OCI-LY3 (cell line): Measurements from ENCODE around the gene INTS3.

ENCODE experiments used
- H2AFZ ChIP-seq: fragments of 200-600, 300-600 bp; shearing (Covaris generic); 2 replicates; pipeline ENCODE4 v1.6.0; 2014; ENCODE audit warnings: antibody characterized with exemption, low read depth, low read length
- H3K27ac ChIP-seq: fragments of 200-600, 300-600 bp; sonication (generic); 2 replicates; pipeline ENCODE4 v1.5.1; 2014; ENCODE audit warnings: mild to moderate bottlenecking, low read length, moderate library complexity, mixed read lengths
- H3K27me3 ChIP-seq: fragments of 200-600, 300-600 bp; sonication (generic); 2 replicates; pipeline ENCODE4 v1.6.1; 2014; ENCODE audit warnings: low read depth, low read length, mixed read lengths
- H3K36me3 ChIP-seq: fragments of 200-600, 300-600 bp; sonication (generic); replicated peaks from 2 replicates; pipeline ENCODE3; 2014; ENCODE audit warnings: low read depth, low read length, mixed read lengths
- H3K4me1 ChIP-seq: fragments of 300-600, 200-600 bp; sonication (generic); 2 replicates; pipeline ENCODE4 v1.6.1; 2014; ENCODE audit warnings: low read length, mixed read lengths
- H3K4me2 ChIP-seq: fragments of 200-600, 300-600 bp; sonication (generic); 2 replicates; pipeline ENCODE4 v1.6.1; 2014; ENCODE audit warnings: low read length, mixed read lengths
- H3K4me3 ChIP-seq: fragments of 300-600, 200-600 bp; sonication (generic); 2 replicates; pipeline ENCODE4 v1.5.1; 2014; ENCODE audit warnings: antibody characterized with exemption, mild to moderate bottlenecking, low read length, moderate library complexity
- H3K79me2 ChIP-seq: fragments of 300-600, 200-600 bp; shearing (Covaris generic); 2 replicates; pipeline ENCODE4 v1.6.1; 2014; ENCODE audit warnings: mild to moderate bottlenecking, low read length, mixed read lengths
- H3K9ac ChIP-seq: fragments of 300-600, 200-600 bp; shearing (Covaris generic); 2 replicates; pipeline ENCODE4 v1.6.0; 2014; ENCODE audit warnings: mild to moderate bottlenecking, low read length, moderate library complexity
- H3K9me3 ChIP-seq: fragments of 200-600, 300-600 bp; shearing (Covaris generic); 2 replicates; pipeline ENCODE4 v1.6.1; 2014; ENCODE audit warnings: low read length, mixed read lengths; ENCODE audit not compliant: insufficient read depth
- H4K20me1 ChIP-seq: fragments of 200-600, 300-600 bp; sonication (generic); 2 replicates; pipeline ENCODE4 v1.6.1; 2016; ENCODE audit warnings: low read length, mixed read lengths; ENCODE audit not compliant: insufficient read depth
- EZH2phosphoT487 ChIP-seq: fragments of 200-600 bp; shearing (Covaris generic); IDR thresholded peaks from 2 replicates; pipeline ENCODE4 v1.6.1; 2018; ENCODE audit warnings: antibody characterized with exemption, mixed run types, low read depth
- TF ChIP-seq, protein P1 (sequence below): fragments of 200-600, 300-600 bp; sonication (generic); IDR thresholded peaks from 2 replicates; pipeline ENCODE4 v1.5.1; 2014; ENCODE audit warnings: antibody characterized with exemption, low read length, low read depth

INTS3 gene

DNA sequence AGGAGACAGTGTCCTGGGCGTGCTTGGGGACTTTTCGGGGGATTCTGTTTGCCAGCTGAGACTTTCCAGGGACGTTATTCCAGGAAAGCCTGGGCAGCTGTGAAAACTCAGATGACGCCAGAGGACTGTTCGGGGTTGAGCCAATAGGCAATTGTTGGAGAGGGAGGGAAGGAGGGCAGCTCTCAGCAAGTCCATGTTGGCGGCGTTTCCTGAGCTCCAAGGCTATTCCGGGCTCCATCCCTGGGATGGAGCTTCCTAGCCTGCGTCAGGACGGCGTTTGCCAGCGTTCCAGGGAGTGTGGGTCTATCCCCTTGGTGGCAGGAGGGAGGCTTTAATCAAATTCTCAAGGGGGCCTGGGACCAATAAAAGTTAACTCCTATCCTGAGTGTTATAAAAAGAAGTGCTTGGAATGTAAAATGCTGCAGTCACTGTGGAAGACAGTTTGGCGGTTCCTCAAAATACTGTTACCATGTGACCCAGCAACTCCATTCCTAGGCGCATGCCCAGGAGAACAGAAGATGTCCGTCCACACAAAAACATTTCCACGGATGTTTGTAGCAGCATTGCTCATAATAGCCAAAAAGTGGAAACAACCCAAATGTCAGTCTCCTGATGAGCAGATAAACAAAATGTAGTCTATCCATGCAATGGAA, 62.6 kb downstream of the INTS3 start:
- peak overlapping the region; percentile 73 for H3K4me3 ChIP-seq
- 0 out of 2 replicates have a peak, but pooled peaks cover 3% of the 10 kb centered on the region for H3K9me3 ChIP-seq
- H2AFZ ChIP-seq: peak overlapping the region; percentile 73
- no peaks in the 10 kb centered on the region for H4K20me1 ChIP-seq
- peaks cover 38% of the 10 kb centered on the region for H3K4me1 ChIP-seq
- peak overlapping the region; percentile 67 for H3K9ac ChIP-seq
- TF ChIP-seq, protein P1, sequence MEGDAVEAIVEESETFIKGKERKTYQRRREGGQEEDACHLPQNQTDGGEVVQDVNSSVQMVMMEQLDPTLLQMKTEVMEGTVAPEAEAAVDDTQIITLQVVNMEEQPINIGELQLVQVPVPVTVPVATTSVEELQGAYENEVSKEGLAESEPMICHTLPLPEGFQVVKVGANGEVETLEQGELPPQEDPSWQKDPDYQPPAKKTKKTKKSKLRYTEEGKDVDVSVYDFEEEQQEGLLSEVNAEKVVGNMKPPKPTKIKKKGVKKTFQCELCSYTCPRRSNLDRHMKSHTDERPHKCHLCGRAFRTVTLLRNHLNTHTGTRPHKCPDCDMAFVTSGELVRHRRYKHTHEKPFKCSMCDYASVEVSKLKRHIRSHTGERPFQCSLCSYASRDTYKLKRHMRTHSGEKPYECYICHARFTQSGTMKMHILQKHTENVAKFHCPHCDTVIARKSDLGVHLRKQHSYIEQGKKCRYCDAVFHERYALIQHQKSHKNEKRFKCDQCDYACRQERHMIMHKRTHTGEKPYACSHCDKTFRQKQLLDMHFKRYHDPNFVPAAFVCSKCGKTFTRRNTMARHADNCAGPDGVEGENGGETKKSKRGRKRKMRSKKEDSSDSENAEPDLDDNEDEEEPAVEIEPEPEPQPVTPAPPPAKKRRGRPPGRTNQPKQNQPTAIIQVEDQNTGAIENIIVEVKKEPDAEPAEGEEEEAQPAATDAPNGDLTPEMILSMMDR: no peak
- TF ChIP-seq EZH2phosphoT487: no peak
- H3K27ac ChIP-seq: peak overlapping the region; percentile 93
- peak overlapping the region; percentile 95 for H3K4me2 ChIP-seq
- no peaks in the 10 kb centered on the region for H3K36me3 ChIP-seq
- no peaks in the 10 kb centered on the region for H3K79me2 ChIP-seq
- H3K27me3 ChIP-seq: peaks cover 20% of the 10 kb centered on the region

DNA sequence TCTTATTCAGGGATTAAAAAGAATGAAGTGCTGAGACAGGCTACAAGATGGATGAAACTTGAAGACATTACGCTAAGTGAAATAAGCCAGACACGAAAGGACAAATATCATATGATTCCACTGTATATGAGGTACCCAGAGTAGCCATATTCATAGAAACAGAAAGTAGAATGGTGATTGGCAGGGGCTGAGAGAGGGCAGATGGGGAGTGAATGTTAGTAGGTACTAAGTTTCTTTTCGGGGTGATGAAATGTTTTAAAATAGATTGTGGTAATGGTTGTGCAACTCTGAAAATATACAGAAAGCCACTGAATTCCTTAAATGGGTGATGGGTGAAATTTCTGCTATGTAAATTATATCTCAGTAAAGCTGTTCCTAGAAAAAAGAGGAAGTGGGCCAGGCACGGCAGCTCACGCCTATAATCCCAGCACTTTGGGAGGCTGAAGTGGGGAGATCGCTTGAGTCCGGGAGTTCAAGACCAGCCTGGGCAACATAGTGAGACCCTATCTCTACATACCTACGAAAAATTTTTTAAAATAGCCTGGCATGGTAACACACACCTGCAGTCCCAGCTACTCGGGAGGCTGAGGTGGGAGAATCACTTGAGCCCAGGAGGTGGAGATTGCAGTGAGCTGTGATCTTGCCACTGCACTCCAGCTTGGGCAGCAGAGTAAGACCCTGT, 63.3 kb downstream of the INTS3 start:
- Histone ChIP-seq H4K20me1 (no peaks in the 10 kb centered on the region), H3K36me3 (no peaks in the 10 kb centered on the region), H3K27ac (peak overlapping the region; percentile 93), H3K4me1 (peaks cover 34% of the 10 kb centered on the region), H3K9ac (peak overlapping the region; percentile 67), H3K27me3 (peaks cover 20% of the 10 kb centered on the region), H3K79me2 (no peaks in the 10 kb centered on the region), H3K4me2 (peak overlapping the region; percentile 95), H3K4me3 (peak overlapping the region; percentile 73), H2AFZ (peak overlapping the region; percentile 73), H3K9me3 (0 out of 2 replicates have a peak, but pooled peaks cover 2% of the 10 kb centered on the region)
- TF ChIP-seq, protein P1: no peak
- no peak for TF ChIP-seq EZH2phosphoT487

DNA sequence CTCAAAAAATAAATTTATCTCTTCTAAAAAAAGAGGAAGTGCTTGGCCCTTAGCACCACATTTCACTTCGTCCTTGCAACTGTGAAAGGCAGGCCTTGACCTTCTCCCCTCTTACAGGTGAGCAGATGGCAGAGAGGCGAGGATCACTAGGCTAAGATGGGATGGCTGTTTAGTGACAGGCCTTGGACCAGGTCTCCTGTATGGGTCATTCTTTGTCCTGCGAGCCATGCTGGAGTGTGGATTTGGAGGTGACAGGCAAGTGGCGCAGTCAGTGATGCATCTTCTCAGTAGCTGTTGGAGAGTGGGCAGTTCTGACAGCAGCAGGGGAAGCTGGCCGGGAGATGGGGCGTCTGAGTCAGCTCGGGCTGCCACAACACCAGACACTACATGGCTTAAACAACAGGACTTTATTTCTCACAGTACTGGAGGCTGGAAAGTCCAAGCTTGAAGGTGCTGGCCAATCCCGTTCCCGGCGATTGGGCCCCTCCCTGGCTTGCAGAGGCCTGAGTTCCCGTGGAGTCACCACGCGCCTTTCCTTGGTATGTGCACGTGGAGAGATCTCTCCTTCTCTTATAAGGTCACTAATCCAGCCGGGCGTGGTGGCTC, 63.9 kb downstream of the INTS3 start:
- TF ChIP-seq EZH2phosphoT487: no peak
- TF ChIP-seq, protein P1: no peak
- Histone ChIP-seq H2AFZ (no peak overlapping the region), H3K36me3 (no peaks in the 10 kb centered on the region), H3K4me1 (peaks cover 34% of the 10 kb centered on the region), H3K27me3 (peaks cover 16% of the 10 kb centered on the region), H3K4me2 (peak overlapping the region; percentile 95), H4K20me1 (no peaks in the 10 kb centered on the region), H3K9me3 (no peaks in the 10 kb centered on the region), H3K79me2 (no peaks in the 10 kb centered on the region), H3K9ac (peak overlapping the region; percentile 50), H3K27ac (peak overlapping the region; percentile 93), H3K4me3 (peak overlapping the region; percentile 73)

DNA sequence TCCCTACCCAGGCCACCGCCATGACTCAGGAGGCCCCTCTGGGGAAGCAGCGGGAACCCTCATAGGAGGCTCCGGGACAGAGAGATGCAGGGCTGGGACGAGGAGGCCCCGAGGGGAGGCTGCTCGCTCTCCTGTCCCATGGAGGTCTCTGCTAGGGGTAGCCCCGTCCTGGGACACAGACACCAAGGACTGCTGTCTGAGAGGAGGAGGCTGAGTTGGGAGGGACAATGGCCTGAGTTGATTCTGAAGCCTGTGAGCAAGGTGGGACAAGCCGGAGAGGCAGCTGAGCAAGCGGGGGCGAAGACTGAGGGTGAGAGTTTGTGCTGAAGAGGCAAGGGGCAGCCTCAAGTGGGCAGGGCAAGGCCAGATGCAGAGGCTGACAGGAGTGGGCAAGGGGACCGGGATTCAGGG, 64.8 kb downstream of the INTS3 start:
- Histone ChIP-seq H3K36me3 (no peaks in the 10 kb centered on the region), H4K20me1 (no peaks in the 10 kb centered on the region), H3K79me2 (no peaks in the 10 kb centered on the region), H2AFZ (no peak overlapping the region), H3K4me3 (no peak overlapping the region), H3K9me3 (no peaks in the 10 kb centered on the region), H3K4me2 (no peak overlapping the region), H3K27ac (no peak overlapping the region), H3K9ac (no peak overlapping the region), H3K27me3 (peaks cover 16% of the 10 kb centered on the region), H3K4me1 (peaks cover 40% of the 10 kb centered on the region)
- TF ChIP-seq, protein P1: no peak
- TF ChIP-seq EZH2phosphoT487: no peak
